RWPE1 (cell line): ENCODE measurements around the gene KRT77.

ENCODE experiments used
- CTCF ChIA-PET: fragments of 350-600 bp; sonication (Branson Sonifier 250); formaldehyde crosslinking; extraction: SDS; loops from one replicate; lab custom pipeline; 2021; lab: Yijun Ruan, JAX
- POLR2A ChIA-PET: fragments of 400-600 bp; formaldehyde crosslinking; extraction: SDS; loops from one replicate; lab custom pipeline; 2020; ENCODE audit warnings: antibody characterized with exemption; ENCODE audit not compliant: low non-redundant PET; lab: Yijun Ruan, JAX
- DNase-seq: peaks from one replicate; pipeline ENCODE4 v3.0.0; 2012; ENCODE audit warnings: low spot score
- H3K27ac ChIP-seq: fragments of 450-650 bp; 2 replicates; pipeline ENCODE4 v1.5.1; 2017
- CTCF ChIP-seq: fragments of 450-650 bp; conservative IDR thresholded peaks from 2 replicates; pipeline ENCODE4 v1.5.1; 2017; ENCODE audit warnings: low read depth, mild to moderate bottlenecking

KRT77 gene

GRCh38 chr12:52708010-52708409 lies 4.7 kb upstream of the KRT77 start:
- TF ChIP-seq CTCF: no peak
- POLR2A ChIA-PET: no interaction called here
- H3K27ac ChIP-seq: no peak overlapping the region
- CTCF ChIA-PET: no interaction called here
- DNase-seq: no peak

- no peak overlapping the region for H3K27ac ChIP-seq
- no peak for DNase-seq
- CTCF ChIA-PET: no interaction called here
- POLR2A ChIA-PET: no interaction called here
- TF ChIP-seq CTCF: no peak
Observed at GRCh38 chr12:52704464-52704863, 1.1 kb upstream of the KRT77 start.

- DNase-seq: no peak
- no peak for TF ChIP-seq CTCF
- POLR2A ChIA-PET: no interaction called here
- H3K27ac ChIP-seq: no peak overlapping the region
- CTCF ChIA-PET: interaction anchor here (0.6 kb wide), 1 partner anchor 147 kb away, joined by 4 read pairs; no protein-coding TSS in a partner anchor
Observed at GRCh38 chr12:52703878-52704277, 554 bp upstream of the KRT77 start.

- DNase-seq: no peak
Observed at GRCh38 chr12:52702338-52702737, 986 bp downstream of the KRT77 start.

GRCh38 chr12:52701281-52701680 lies 2.0 kb downstream of the KRT77 start:
- H3K27ac ChIP-seq: no peak overlapping the region
- no peak for TF ChIP-seq CTCF
- no peak for DNase-seq
- ChIA-PET CTCF (no interaction called here), POLR2A (no interaction called here)

More at GRCh38 chr12:52702338-52702737, 986 bp downstream of the KRT77 start:
- no peak for TF ChIP-seq CTCF
- ChIA-PET CTCF (interaction anchor here (0.7 kb wide), 1 partner anchor 64 kb away, joined by 4 read pairs; no protein-coding TSS in a partner anchor), POLR2A (no interaction called here)
- H3K27ac ChIP-seq: no peak overlapping the region

GRCh38 chr12:52699960-52700359 lies 3.4 kb downstream of the KRT77 start:
- no peak for DNase-seq
- ChIA-PET CTCF (no interaction called here), POLR2A (no interaction called here)
- no peak overlapping the region for H3K27ac ChIP-seq
- TF ChIP-seq CTCF: no peak

- H3K27ac ChIP-seq: no peak overlapping the region
- no peak for TF ChIP-seq CTCF
- ChIA-PET POLR2A (no interaction called here), CTCF (no interaction called here)
- DNase-seq: no peak
Observed at GRCh38 chr12:52699373-52699772, 4.0 kb downstream of the KRT77 start.
